HG02678 (cell line): ENCODE data around the gene TRAF2.

Experiments
- ATAC-seq: cut with Tn5 transposase; IDR thresholded peaks from one replicate; pipeline ENCODE4 v1.9.1; 2021; ENCODE audit warnings: mild to moderate bottlenecking, moderate library complexity; ENCODE audit not compliant: unreplicated experiment

TRAF2 gene

DNA sequence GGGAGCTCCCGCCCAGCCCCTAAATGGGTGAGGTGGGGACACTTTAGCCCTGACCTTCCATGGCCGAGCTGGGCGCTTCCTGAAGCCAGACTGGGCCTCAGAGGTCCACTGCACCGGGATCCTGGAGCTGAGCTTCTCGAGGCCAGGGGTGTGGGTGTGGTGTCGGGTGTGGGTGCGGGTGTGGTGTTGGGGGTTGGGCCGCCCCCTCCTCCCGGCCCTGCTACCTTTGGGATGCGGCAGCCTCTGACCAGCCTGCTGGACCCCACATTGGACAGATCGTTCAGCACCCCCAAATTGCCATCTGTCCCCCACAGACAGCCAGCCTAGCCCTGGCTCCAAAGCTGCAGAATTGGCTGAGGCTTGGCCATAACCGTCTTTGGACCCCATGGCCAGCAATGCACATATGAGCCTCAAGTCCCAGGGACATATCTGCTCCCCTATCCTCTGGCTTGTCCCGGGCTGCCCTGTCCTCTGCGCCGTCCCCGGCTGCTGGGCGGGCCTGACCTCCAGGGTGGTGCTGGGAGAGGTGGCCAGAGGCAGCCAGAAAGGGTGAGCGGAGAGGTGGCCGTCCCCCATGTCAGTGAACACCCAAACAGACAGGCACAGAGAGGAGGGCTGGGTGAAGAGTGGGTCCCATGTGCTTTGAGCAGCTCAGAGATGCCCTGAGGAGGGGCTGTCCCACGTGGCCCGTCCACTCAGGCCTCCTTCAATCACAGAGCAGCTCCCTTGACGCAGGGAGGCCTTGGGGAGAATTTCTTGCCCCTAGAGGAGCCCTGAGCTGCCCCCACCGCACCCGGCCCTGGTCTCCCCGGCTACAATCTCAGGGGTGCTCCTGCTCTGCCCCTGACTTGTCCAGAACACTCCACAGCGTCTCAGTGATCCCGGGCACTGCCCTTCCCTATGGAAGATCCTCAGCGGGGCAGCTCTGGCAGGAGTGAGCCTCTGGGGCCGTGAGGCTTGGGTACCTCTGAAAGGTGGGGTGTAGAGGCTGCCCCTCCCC lies 87.6 kb downstream of the TRAF2 start:
- no peak for ATAC-seq

DNA sequence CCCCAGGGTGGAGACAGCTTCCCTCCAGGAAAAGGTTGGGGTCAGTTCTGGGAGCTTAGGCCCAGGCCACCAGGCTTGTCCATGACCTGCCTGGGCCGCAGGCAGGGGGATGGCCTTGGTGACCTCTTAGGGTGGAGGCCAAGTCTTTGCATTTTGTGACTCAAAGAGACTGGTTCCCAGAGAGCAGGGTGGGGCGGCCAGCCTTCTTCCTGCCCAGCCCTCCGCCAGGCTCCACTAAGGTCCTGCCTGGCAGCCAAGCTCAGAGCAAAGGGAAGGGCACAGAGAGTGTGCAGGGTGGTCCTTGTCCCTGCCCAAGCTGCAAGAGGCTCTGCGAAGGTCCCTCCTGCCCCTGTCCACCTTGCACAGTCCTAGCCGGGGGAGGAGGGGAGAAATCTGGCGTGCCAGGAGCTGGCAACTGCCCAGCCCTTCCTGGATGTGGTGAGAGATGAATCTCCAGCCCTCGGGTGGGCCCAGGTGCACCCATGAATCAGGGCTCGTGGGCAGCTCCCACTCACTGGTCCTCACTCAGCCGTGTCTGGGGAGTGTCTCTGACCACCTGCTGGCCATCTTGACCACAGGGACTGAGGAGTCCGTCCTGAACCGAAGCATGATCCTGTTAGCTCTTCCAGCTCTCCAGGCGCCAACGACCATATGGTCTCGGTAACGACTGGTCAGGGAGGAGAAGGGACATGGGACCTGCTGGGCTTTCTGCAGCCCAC lies 88.7 kb downstream of the TRAF2 start:
- no peak for ATAC-seq

DNA sequence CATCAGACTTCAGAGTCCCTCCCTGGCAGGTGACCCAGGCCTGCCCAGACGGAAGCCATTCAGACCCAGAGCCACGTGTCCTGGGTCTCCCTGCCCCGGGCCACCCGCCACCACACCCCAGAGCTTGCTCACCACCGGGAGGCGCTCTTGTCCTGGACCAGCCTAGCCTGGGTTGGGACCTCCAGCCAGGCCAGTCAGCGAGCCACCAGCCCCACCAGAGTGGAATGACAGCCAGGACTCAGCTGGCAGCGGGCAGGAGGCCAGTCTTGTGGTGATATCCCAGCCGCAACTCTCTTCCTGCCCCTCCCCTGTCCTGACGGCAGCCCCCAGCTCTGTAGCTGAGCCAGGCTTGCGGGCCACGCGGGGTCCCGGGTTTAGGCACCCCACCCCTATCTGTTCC lies 89.3 kb downstream of the TRAF2 start:
- ATAC-seq, result no peak
